DND-41 (cell line): ENCODE data around the gene ARHGAP32.

Source experiments
- ATAC-seq: fragments of 200-7000 bp; cut with Tn5 transposase; 3 replicates; pipeline ENCODE4 v1.9.1; 2021; ENCODE audit warnings: low read depth; ENCODE audit not compliant: insufficient read depth
- DNase-seq: peaks from one replicate; pipeline ENCODE4 v3.0.0-alpha.2; 2020
- H2AFZ ChIP-seq: 2 replicates; pipeline ENCODE4 v1.6.0; 2012; ENCODE audit warnings: low read depth, low read length
- H3K27ac ChIP-seq: 2 replicates; pipeline ENCODE4 v1.5.1; 2012; ENCODE audit warnings: low read length, inconsistent platforms
- H3K27me3 ChIP-seq: fragments of 200-600 bp; sonication (generic); 2 replicates; pipeline ENCODE4 v1.6.0; 2012; ENCODE audit warnings: low read length, mild to moderate bottlenecking, inconsistent platforms; ENCODE audit not compliant: insufficient read depth, poor library complexity
- H3K36me3 ChIP-seq: 2 replicates; pipeline ENCODE4 v1.5.1; 2012; ENCODE audit warnings: low read length, inconsistent platforms; ENCODE audit not compliant: insufficient read depth
- H3K4me1 ChIP-seq: 2 replicates; pipeline ENCODE4 v1.5.1; 2012; ENCODE audit warnings: mild to moderate bottlenecking, low read length; ENCODE audit not compliant: insufficient read depth
- H3K4me2 ChIP-seq: 2 replicates; pipeline ENCODE4 v1.6.0; 2012; ENCODE audit warnings: mild to moderate bottlenecking, moderate library complexity, low read length, inconsistent platforms; ENCODE audit not compliant: insufficient read depth
- H3K4me3 ChIP-seq, 2 experiments: fragments of 200-600 bp in 1 of 2; shearing (Covaris generic) in 1 of 2; 2 replicates each; pipeline ENCODE4 v1.5.1; 2012 to 2016; ENCODE audit warnings: inconsistent platforms in 2 of 2, low read length in 2 of 2, mild to moderate bottlenecking in 2 of 2, low read depth in 1 of 2, moderate library complexity in 1 of 2
- H3K79me2 ChIP-seq: 2 replicates; pipeline ENCODE4 v1.6.0; 2012; ENCODE audit warnings: low read length, inconsistent platforms; ENCODE audit not compliant: insufficient read depth
- H3K9ac ChIP-seq: 2 replicates; pipeline ENCODE4 v1.6.0; 2012; ENCODE audit warnings: low read depth, mild to moderate bottlenecking, inconsistent platforms, low read length, moderate library complexity
- H3K9me3 ChIP-seq: 2 replicates; pipeline ENCODE4 v1.5.1; 2012; ENCODE audit warnings: low read length, moderate library complexity, mild to moderate bottlenecking, inconsistent platforms; ENCODE audit not compliant: insufficient read depth, severe bottlenecking
- H4K20me1 ChIP-seq: 2 replicates; pipeline ENCODE4 v1.6.0; 2012; ENCODE audit warnings: low read length; ENCODE audit not compliant: insufficient read depth
- CTCF ChIP-seq: IDR thresholded peaks from 2 replicates; pipeline ENCODE4 v1.5.1; 2012; ENCODE audit warnings: borderline replicate concordance, low read length, moderate library complexity, mild to moderate bottlenecking; ENCODE audit not compliant: poor library complexity, severe bottlenecking; ENCODE audit errors: extremely low read depth
- EZH2 ChIP-seq: IDR thresholded peaks from 3 replicates; pipeline ENCODE4 v1.6.1; 2012; ENCODE audit warnings: borderline replicate concordance, low read depth, mild to moderate bottlenecking, moderate library complexity, low read length, inconsistent platforms; ENCODE audit not compliant: severe bottlenecking

Gene ARHGAP32

GRCh38 chr11:129192150-129192549 is at the start of gene ARHGAP32:
Gene ARHGAP32 (minus strand): TSS chr11:129192325. CDS start chr11:129192198, 127 bp downstream.
- DNase-seq = no peak
- Histone ChIP-seq H2AFZ (no peak within 1 kb of the TSS), H3K9ac (no peak within 1 kb of the TSS), H3K4me1 (no peaks in the 10 kb centered on the region), H3K36me3 (no peaks in the 10 kb centered on the region), H3K79me2 (no peaks in the 10 kb centered on the region), H4K20me1 (no peaks in the 10 kb centered on the region), H3K4me3 (no peak within 1 kb of the TSS), H3K27me3 (peaks cover 8% of the 10 kb centered on the region), H3K4me2 (no peak within 1 kb of the TSS), H3K27ac (no peak within 1 kb of the TSS), H3K9me3 (no peaks in the 10 kb centered on the region)
- TF ChIP-seq EZH2 = no peak
- no peak for TF ChIP-seq CTCF
- no peak for ATAC-seq

DNA sequence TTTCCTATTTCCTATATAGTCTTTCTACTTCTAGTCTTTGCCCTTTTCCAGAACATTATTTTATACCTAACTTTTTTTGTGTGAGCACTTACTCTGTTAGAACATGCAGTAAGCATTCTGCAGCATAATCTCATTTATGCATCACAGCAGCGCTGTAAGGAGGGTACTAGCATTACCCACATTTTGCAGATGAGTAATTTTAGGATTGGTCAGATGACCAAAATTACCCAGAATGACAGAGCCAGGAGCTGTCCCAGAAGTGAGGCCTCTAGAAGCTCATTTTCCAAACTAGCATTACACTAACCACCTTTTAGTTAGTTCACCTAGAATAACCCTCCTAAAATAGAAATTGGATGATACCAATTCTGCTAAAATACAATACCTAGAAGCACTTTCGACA is 47.1 kb upstream of the ARHGAP32 start:
- Histone ChIP-seq H3K4me2 (no peak overlapping the region), H3K9ac (no peak overlapping the region), H3K4me3 (no peak overlapping the region), H3K79me2 (no peaks in the 10 kb centered on the region), H3K27me3 (peaks cover 5% of the 10 kb centered on the region), H3K27ac (no peak overlapping the region), H3K36me3 (no peaks in the 10 kb centered on the region), H3K9me3 (no peaks in the 10 kb centered on the region), H3K4me1 (no peaks in the 10 kb centered on the region), H2AFZ (no peak overlapping the region), H4K20me1 (no peaks in the 10 kb centered on the region)
- no peak for DNase-seq
- no peak for TF ChIP-seq CTCF
- no peak for TF ChIP-seq EZH2
- no peak for ATAC-seq

DNA sequence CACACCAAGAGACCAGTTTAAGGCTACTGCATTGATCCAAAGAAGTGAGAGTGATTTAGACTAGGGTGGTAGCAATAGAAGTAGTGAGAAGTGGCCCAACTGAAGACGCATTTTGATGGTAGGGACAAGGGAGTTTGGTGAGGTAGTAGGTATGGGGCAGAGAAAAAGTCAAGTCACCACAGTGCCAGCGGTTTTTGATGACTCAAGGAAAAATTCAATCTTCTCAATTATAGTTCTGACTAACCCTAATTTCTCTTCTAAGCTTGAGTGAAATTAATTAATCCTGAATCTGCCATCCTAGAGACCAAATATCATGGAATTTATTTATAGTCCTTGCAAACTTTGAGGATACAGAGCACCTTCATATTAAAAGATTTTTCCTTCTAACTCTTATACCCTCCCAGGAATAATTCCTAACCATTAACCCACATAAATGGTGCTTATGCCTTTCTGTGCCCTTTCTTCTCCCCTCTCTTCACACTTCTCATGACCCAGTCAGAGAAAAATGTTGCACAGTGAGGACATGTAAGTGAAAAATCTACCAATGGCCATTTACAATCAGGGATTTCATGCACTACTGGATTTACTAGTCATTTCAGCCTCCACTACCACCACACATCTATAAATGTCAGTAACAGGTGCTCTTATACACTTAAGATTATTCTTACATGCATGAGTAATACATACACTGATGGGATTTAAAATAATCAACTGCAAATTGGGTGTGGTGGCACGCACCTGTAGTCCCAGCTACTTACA is 45.9 kb upstream of the ARHGAP32 start:
- Histone ChIP-seq H3K36me3 (no peaks in the 10 kb centered on the region), H3K27ac (no peak overlapping the region), H4K20me1 (no peaks in the 10 kb centered on the region), H3K4me3 (no peak overlapping the region), H3K79me2 (no peaks in the 10 kb centered on the region), H3K9me3 (no peaks in the 10 kb centered on the region), H3K4me1 (no peaks in the 10 kb centered on the region), H2AFZ (no peak overlapping the region), H3K27me3 (peaks cover 5% of the 10 kb centered on the region), H3K4me2 (no peak overlapping the region), H3K9ac (no peak overlapping the region)
- DNase-seq = no peak
- TF ChIP-seq EZH2 (no peak), CTCF (no peak)
- ATAC-seq = no peak

DNA sequence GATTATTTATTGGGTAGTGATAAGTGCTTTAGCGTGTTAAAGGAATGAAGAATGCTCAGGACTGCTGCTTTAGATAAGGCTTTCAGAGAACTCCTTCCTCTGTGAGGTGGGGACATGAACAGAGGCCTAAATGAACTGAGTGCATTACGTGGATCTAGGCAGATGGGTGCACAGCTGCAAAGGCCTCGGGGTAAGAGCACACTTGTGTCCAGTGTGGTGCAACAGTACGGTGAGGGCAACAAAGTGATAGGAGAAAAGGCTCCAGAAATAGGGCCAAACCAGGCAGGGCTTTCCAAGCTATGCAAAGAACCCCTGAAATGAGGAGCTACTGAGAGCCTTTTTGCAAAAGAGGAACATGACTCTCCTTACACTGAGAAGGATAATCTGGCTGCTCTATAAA is 45.3 kb upstream of the ARHGAP32 start:
- Histone ChIP-seq H3K9ac (no peak overlapping the region), H3K36me3 (no peaks in the 10 kb centered on the region), H3K4me2 (no peak overlapping the region), H3K4me3 (no peak overlapping the region), H3K79me2 (no peaks in the 10 kb centered on the region), H3K4me1 (no peaks in the 10 kb centered on the region), H3K9me3 (no peaks in the 10 kb centered on the region), H4K20me1 (no peaks in the 10 kb centered on the region), H3K27ac (no peak overlapping the region), H2AFZ (no peak overlapping the region), H3K27me3 (peaks cover 5% of the 10 kb centered on the region)
- no peak for TF ChIP-seq CTCF
- TF ChIP-seq EZH2 = no peak
- DNase-seq = no peak
- ATAC-seq = no peak
